Measurements from ENCODE around the gene DUSP9. TPM values are rescaled to one million over a fixed set of nuclear protein-coding genes. Genes with fewer than 3 reads are reported as not detected.
A peak's percentile ranks its signal among the peaks of the same experiment; 100 is the strongest.
"Not testable (repeated sequence)": the region's sequence is repeated elsewhere in the genome, so short reads cannot be mapped to it uniquely, and the experiment has no call there.

DUSP9 gene
- total and polyA plus RNA-seq, 12 donors: 0.11 to 15.9 (median 0.24) TPM; not detected in 6

- TF ChIP-seq POLR2A (IDR thresholded peaks at IDR 0.05): no peak
- TF ChIP-seq, protein P1, sequence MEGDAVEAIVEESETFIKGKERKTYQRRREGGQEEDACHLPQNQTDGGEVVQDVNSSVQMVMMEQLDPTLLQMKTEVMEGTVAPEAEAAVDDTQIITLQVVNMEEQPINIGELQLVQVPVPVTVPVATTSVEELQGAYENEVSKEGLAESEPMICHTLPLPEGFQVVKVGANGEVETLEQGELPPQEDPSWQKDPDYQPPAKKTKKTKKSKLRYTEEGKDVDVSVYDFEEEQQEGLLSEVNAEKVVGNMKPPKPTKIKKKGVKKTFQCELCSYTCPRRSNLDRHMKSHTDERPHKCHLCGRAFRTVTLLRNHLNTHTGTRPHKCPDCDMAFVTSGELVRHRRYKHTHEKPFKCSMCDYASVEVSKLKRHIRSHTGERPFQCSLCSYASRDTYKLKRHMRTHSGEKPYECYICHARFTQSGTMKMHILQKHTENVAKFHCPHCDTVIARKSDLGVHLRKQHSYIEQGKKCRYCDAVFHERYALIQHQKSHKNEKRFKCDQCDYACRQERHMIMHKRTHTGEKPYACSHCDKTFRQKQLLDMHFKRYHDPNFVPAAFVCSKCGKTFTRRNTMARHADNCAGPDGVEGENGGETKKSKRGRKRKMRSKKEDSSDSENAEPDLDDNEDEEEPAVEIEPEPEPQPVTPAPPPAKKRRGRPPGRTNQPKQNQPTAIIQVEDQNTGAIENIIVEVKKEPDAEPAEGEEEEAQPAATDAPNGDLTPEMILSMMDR (IDR thresholded peaks at IDR 0.05): no peak
- Histone ChIP-seq H3K4me3 (no peak overlapping the region), H3K4me1 (replicated peaks in 1 of 2) (no peaks in the 10 kb centered on the region), H3K36me3 (replicated peaks in 1 of 2) (no peaks in the 10 kb centered on the region), H3K27ac (no peak overlapping the region), H3K9me3 (replicated peaks in 1 of 3) (no peaks in the 10 kb centered on the region), H3K27me3 (peaks cover 13% of the 10 kb centered on the region)
- intact Hi-C loops (cut with DNase I): no loop called here
- WGBS, 4 donors: 66 to 80% (median 70%) methylated on average over 7 to 12 of the region's 12 CpGs
- peak in 3 of 7 donors; percentile 5 to 14 (median 6) for DNase-seq
These were observed 34.2 kb downstream of the DUSP9 start for GRCh38 chrX:153681175-153681574.

GRCh38 chrX:153683486-153683885 is 36.5 kb downstream of the DUSP9 start:
- H3K4me1 ChIP-seq (replicated peaks in 1 of 2); H3K36me3 ChIP-seq (replicated peaks in 1 of 2); H3K27me3 ChIP-seq; H3K9me3 ChIP-seq (replicated peaks in 1 of 3); H3K4me3 ChIP-seq; intact Hi-C loops (cut with DNase I); H3K27ac ChIP-seq: not testable (repeated sequence)
- DNase-seq: peak in 4 of 7 donors; percentile 5 to 10 (median 6)
- WGBS, 4 donors: 92 to 100% (median 97%) methylated on average over 3 to 8 of the region's 8 CpGs

DNA sequence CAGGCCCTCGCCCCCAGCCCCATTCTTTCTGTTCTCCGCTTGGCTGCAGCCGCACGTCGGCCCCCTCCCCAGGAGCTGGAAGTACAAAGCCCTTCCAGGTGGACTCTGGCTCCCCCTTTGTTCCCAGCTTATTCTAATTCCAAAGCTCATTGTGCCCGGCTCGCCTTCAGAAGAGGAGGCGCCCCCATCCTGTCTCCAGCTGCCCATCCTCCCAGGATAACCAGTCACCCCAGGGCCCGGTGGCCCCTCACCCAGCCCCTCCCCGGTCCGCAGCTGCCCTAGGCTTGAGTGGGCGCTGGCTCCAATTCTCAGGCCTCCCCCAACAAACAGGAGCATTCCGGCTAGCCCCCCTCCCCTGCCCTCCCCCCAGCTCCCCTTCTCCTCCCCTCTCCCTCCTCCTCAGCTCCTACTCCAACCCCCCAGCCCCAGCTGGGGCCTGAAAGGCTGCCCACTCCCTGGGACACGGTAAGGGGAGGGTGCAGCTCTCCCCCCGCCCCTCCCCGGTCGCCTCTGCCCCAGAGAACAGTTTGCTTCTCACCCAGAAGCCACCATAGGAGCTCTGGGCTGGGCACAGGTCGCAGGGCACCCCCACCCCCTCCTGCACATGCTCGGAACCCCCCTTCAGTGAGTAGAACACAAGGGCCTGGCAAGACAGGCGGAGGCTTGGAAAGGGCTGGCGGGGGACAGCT is 37.6 kb downstream of the DUSP9 start:
- H3K9me3 ChIP-seq (replicated peaks in 1 of 3): no peaks in the 10 kb centered on the region
- TF ChIP-seq, protein P1 (IDR thresholded peaks at IDR 0.05): no peak
- TF ChIP-seq POLR2A (IDR thresholded peaks at IDR 0.05): no peak
- H3K4me1 ChIP-seq (replicated peaks in 1 of 2): no peaks in the 10 kb centered on the region
- intact Hi-C loops (cut with DNase I): no loop called here
- 53 to 71% (median 61%) methylated on average over 7 to 21 of the region's 21 CpGs for WGBS, 4 donors
- H3K27ac ChIP-seq: no peak overlapping the region
- peak in 5 of 7 donors; percentile 3 to 13 (median 13) for DNase-seq
- H3K36me3 ChIP-seq (replicated peaks in 1 of 2): no peaks in the 10 kb centered on the region
- H3K4me3 ChIP-seq: no peak overlapping the region
- peaks cover 9% of the 10 kb centered on the region for H3K27me3 ChIP-seq

GRCh38 chrX:153685156-153685536 is 38.1 kb downstream of the DUSP9 start:
- H3K36me3 ChIP-seq (replicated peaks in 1 of 2): no peaks in the 10 kb centered on the region
- TF ChIP-seq, protein P1 (IDR thresholded peaks at IDR 0.05): no peak
- TF ChIP-seq POLR2A (IDR thresholded peaks at IDR 0.05): no peak
- H3K4me1 ChIP-seq (replicated peaks in 1 of 2): no peaks in the 10 kb centered on the region
- intact Hi-C loops (cut with DNase I): no loop called here
- peak in 3 of 7 donors; percentile 8 to 17 (median 11) for DNase-seq
- no peak overlapping the region for H3K4me3 ChIP-seq
- H3K27ac ChIP-seq: no peak overlapping the region
- H3K9me3 ChIP-seq (replicated peaks in 1 of 3): no peaks in the 10 kb centered on the region
- H3K27me3 ChIP-seq: peaks cover 9% of the 10 kb centered on the region
- WGBS, 4 donors: 64 to 81% (median 71%) methylated on average over 12 to 21 of the region's 21 CpGs; no CpG with 5 or more reads in 1 of the 4 donors
